Transverse colon (tissue), 4 donors: Measurements from ENCODE around the gene WNT11.

ENCODE experiments used
- EP300 ChIP-seq: sonication (generic); formaldehyde crosslinking; IDR thresholded peaks from one replicate; pipeline ENCODE4 v1.6.1; 2017; ENCODE audit warnings: antibody characterized with exemption, low read depth
- POLR2A ChIP-seq: fragments of 450-650 bp; IDR thresholded peaks from one replicate; pipeline ENCODE4 v1.6.1; 2016; ENCODE audit warnings: antibody characterized with exemption, mild to moderate bottlenecking, moderate library complexity
- POLR2AphosphoS5 ChIP-seq, 3 donors: sonication (generic); formaldehyde crosslinking; IDR thresholded peaks; one replicate each; pipeline ENCODE4 v1.6.1; 2016; ENCODE audit warnings: antibody characterized with exemption in 3 of 3
- TF ChIP-seq, protein P1 (sequence below), 5 experiments: fragments of 200-600 bp in 3 of 5; fragments of 450-650 bp in 2 of 5; sonication (generic) in 3 of 5; IDR thresholded peaks; 1 replicate in 2 of 5; 2 replicates in 3 of 5; pipeline ENCODE4 v1.5.1; 2016 to 2017; ENCODE audit warnings: antibody characterized with exemption in 5 of 5, inconsistent platforms in 3 of 5, mild to moderate bottlenecking in 2 of 5, moderate library complexity in 1 of 5

DNA sequence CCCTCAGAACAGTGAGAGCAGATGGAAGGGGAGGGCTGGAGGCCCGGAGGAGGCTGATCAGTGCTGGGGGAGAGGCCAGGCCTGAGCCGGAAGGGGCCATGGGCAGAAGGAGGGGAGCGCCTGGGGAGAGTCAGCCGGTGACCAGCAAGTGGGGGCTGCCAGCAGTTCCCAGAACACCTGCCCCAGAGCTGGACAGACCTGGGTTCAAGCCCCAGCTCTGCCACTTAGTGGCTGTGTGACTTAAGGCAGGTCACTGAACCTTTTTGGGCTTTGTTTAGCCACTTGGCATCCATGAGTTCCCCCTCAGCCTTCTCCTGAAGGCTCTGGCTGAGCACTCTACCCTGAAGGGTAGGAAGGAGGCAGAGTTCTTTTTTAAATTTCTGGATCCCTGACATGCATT, 17.4 kb downstream of the WNT11 start:
- TF ChIP-seq POLR2A: no peak
- TF ChIP-seq POLR2AphosphoS5 (IDR thresholded peaks at IDR 0.05): no peak
- TF ChIP-seq, protein P1, sequence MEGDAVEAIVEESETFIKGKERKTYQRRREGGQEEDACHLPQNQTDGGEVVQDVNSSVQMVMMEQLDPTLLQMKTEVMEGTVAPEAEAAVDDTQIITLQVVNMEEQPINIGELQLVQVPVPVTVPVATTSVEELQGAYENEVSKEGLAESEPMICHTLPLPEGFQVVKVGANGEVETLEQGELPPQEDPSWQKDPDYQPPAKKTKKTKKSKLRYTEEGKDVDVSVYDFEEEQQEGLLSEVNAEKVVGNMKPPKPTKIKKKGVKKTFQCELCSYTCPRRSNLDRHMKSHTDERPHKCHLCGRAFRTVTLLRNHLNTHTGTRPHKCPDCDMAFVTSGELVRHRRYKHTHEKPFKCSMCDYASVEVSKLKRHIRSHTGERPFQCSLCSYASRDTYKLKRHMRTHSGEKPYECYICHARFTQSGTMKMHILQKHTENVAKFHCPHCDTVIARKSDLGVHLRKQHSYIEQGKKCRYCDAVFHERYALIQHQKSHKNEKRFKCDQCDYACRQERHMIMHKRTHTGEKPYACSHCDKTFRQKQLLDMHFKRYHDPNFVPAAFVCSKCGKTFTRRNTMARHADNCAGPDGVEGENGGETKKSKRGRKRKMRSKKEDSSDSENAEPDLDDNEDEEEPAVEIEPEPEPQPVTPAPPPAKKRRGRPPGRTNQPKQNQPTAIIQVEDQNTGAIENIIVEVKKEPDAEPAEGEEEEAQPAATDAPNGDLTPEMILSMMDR (IDR thresholded peaks at IDR 0.05): no peak
- TF ChIP-seq EP300: no peak
